HepG2 (cell line): ENCODE results near the gene SLC22A23. TPM values are rescaled to one million over a fixed set of nuclear protein-coding genes. Genes with fewer than 3 reads are reported as not detected.

Experiments
- AHDC1 ChIP-seq: sonication (generic); formaldehyde crosslinking; IDR thresholded peaks from 2 replicates; pipeline ENCODE4 v1.5.1; 2020; ENCODE audit warnings: mild to moderate bottlenecking, missing genetic modification reagents, borderline replicate concordance
- CCAR2 ChIP-seq: fragments of 200-400 bp; formaldehyde crosslinking; optimal IDR thresholded peaks from 2 replicates; pipeline ENCODE3; 2018; ENCODE audit warnings: low read depth, mild to moderate bottlenecking, low read length, moderate library complexity
- CCDC6 ChIP-seq: sonication (generic); formaldehyde crosslinking; IDR thresholded peaks from 2 replicates; pipeline ENCODE4 v1.8.1; 2022; ENCODE audit warnings: mild to moderate bottlenecking, missing genetic modification reagents, moderate library complexity
- CENPBD1 ChIP-seq: sonication (generic); formaldehyde crosslinking; IDR thresholded peaks from 2 replicates; pipeline ENCODE4 v1.8.0; 2022; ENCODE audit warnings: missing genetic modification reagents, low read depth, mild to moderate bottlenecking, borderline replicate concordance
- HNRNPLL ChIP-seq: fragments of 200-400 bp; formaldehyde crosslinking; IDR thresholded peaks from 2 replicates; pipeline ENCODE4 v1.6.1; 2017; ENCODE audit warnings: mild to moderate bottlenecking, low read depth, low read length; ENCODE audit not compliant: poor library complexity, severe bottlenecking
- ISX ChIP-seq: sonication (generic); formaldehyde crosslinking; conservative IDR thresholded peaks from 2 replicates; pipeline ENCODE4 v1.5.0; 2020; ENCODE audit warnings: missing genetic modification reagents
- NFIB ChIP-seq: sonication (generic); formaldehyde crosslinking; IDR thresholded peaks from 2 replicates; pipeline ENCODE4 v1.9.0; 2021; ENCODE audit warnings: missing genetic modification reagents, mild to moderate bottlenecking, borderline replicate concordance
- PCBP2 ChIP-seq: fragments of 200-400 bp; formaldehyde crosslinking; optimal IDR thresholded peaks from 2 replicates; pipeline ENCODE3; 2018; ENCODE audit warnings: low read length, low read depth; ENCODE audit not compliant: poor library complexity, severe bottlenecking
- PHF21A ChIP-seq: sonication (generic); formaldehyde crosslinking; IDR thresholded peaks from 2 replicates; pipeline ENCODE4 v1.5.0; 2020; ENCODE audit warnings: mild to moderate bottlenecking, missing genetic modification reagents
- RELA ChIP-seq: sonication (generic); formaldehyde crosslinking; IDR thresholded peaks from 2 replicates; pipeline ENCODE4 v1.4.0; 2020; ENCODE audit warnings: missing genetic modification reagents
- SP140L ChIP-seq: sonication (generic); formaldehyde crosslinking; IDR thresholded peaks from 2 replicates; pipeline ENCODE4 v1.4.0; 2020; ENCODE audit warnings: missing genetic modification reagents, borderline replicate concordance
- SRSF9 ChIP-seq: fragments of 200-400 bp; formaldehyde crosslinking; IDR thresholded peaks from 2 replicates; pipeline ENCODE4 v1.6.1; 2018; ENCODE audit warnings: borderline replicate concordance, mild to moderate bottlenecking, low read depth, low read length; ENCODE audit not compliant: insufficient read depth, poor library complexity, severe bottlenecking
- ZBTB10 ChIP-seq: sonication (generic); formaldehyde crosslinking; IDR thresholded peaks from 2 replicates; pipeline ENCODE4 v1.4.0; 2020; ENCODE audit warnings: missing genetic modification reagents, borderline replicate concordance
- ZNF207 ChIP-seq: fragments of 450-650 bp; IDR thresholded peaks from 2 replicates; pipeline ENCODE4 v1.6.1; 2016; ENCODE audit warnings: antibody characterized with exemption, borderline replicate concordance
- ZNF30 ChIP-seq: sonication (generic); formaldehyde crosslinking; IDR thresholded peaks from 2 replicates; pipeline ENCODE4 v1.5.0; 2020; ENCODE audit warnings: mild to moderate bottlenecking, missing genetic modification reagents
- ZNF329 ChIP-seq: sonication (generic); formaldehyde crosslinking; IDR thresholded peaks from 2 replicates; pipeline ENCODE4 v1.9.0; 2021; ENCODE audit warnings: low read depth, mild to moderate bottlenecking, missing genetic modification reagents
- ZNF44 ChIP-seq: sonication (generic); formaldehyde crosslinking; IDR thresholded peaks from 2 replicates; pipeline ENCODE4 v1.5.1; 2020; ENCODE audit warnings: mild to moderate bottlenecking, missing genetic modification reagents
- ZNF572 ChIP-seq: sonication (generic); formaldehyde crosslinking; IDR thresholded peaks from 2 replicates; pipeline ENCODE4 v1.5.1; 2020; ENCODE audit warnings: mild to moderate bottlenecking, missing genetic modification reagents
- ZNF703 ChIP-seq: sonication (generic); formaldehyde crosslinking; IDR thresholded peaks from 2 replicates; pipeline ENCODE4 v1.5.1; 2020; ENCODE audit warnings: missing genetic modification reagents, mild to moderate bottlenecking, moderate library complexity, borderline replicate concordance
- ZNF761 ChIP-seq: sonication (generic); formaldehyde crosslinking; conservative IDR thresholded peaks from 2 replicates; pipeline ENCODE4 v1.4.0; 2020; ENCODE audit warnings: mild to moderate bottlenecking, missing genetic modification reagents
- polyA plus RNA-seq, 8 experiments: library from polyadenylated mRNA; depleted of rRNA in 3 of 8; stranded (reverse) in 7 of 8; unstranded in 1 of 8; fragments of >200 nt; fragmentation: Illumina TruSeq in 4 of 8; extraction: Trizol in 4 of 8; gene quantifications; 2 replicates each; pipeline versions ENCODE4 v1.2.1 to v1.2.3, GENCODE V29; 2011 to 2016; ENCODE audit warnings: low read depth in 4 of 8, missing spikeins in 1 of 8, mixed read lengths in 1 of 8; ENCODE audit not compliant: insufficient read depth in 1 of 8
- total RNA-seq, 5 experiments: library from RNA; depleted of rRNA; stranded (reverse); fragments of >200 nt; fragmentation: Illumina TruSeq; extraction: Trizol; gene quantifications; 2 replicates each; pipeline ENCODE4 v1.2.3, GENCODE V29; 2016; ENCODE audit warnings: low read depth in 1 of 5

SLC22A23 gene
- total and polyA plus RNA-seq, 2 of the 13 experiments (the other 11 are each of a cell fraction or from before 2014, with no cell fraction given), result 11.8 to 17.5 TPM

- no peak; the same call in 1 of the 2 replicates for TF ChIP-seq ZNF30 (CRISPR knock-in tag)
- TF ChIP-seq CCAR2, result no peak
- no peak for TF ChIP-seq CENPBD1 (CRISPR knock-in tag)
- no peak for TF ChIP-seq SRSF9
- TF ChIP-seq ZNF207, result no peak
- no peak for TF ChIP-seq SP140L (CRISPR knock-in tag)
- TF ChIP-seq ZNF44 (CRISPR knock-in tag), result no peak
- no peak for TF ChIP-seq ZBTB10
- no peak for TF ChIP-seq ZNF572 (CRISPR knock-in tag)
- TF ChIP-seq CCDC6 (CRISPR knock-in tag), result 0 out of 2 replicates have a peak, but pooled peaks have one; percentile 6
- TF ChIP-seq NFIB (CRISPR knock-in tag), result no peak; the same call in 1 of the 2 replicates
- no peak for TF ChIP-seq ZNF761 (CRISPR knock-in tag)
- TF ChIP-seq ZNF703, result no peak
- no peak for TF ChIP-seq RELA (CRISPR knock-in tag)
- no peak for TF ChIP-seq PCBP2
- TF ChIP-seq HNRNPLL, result no peak
- no peak for TF ChIP-seq ZNF329 (CRISPR knock-in tag)
- peak; percentile 87; the same call in 1 of the 2 replicates for TF ChIP-seq AHDC1 (CRISPR knock-in tag)
- TF ChIP-seq ISX (CRISPR knock-in tag), result no peak
- peak; percentile 94 for TF ChIP-seq PHF21A (CRISPR knock-in tag)
Measured at GRCh38 chr6:3380344-3381232, 76.3 kb downstream of the SLC22A23 start (continued).
